C4-2B (cell line): ENCODE measurements around the gene SHISA8.

ENCODE experiments used
- H3K27ac ChIP-seq: fragments of 450-650 bp; 2 replicates; pipeline ENCODE4 v1.5.1; 2017
- CTCF ChIP-seq: fragments of 450-650 bp; conservative IDR thresholded peaks from 2 replicates; pipeline ENCODE4 v1.5.1; 2017; ENCODE audit warnings: mild to moderate bottlenecking
- ZFX ChIP-seq: fragments of 450-650 bp; IDR thresholded peaks from 2 replicates; pipeline ENCODE4 v1.6.1; 2017

The SHISA8 gene

GRCh38 chr22:41931701-41932269, 16.9 kb upstream of the SHISA8 start:
- H3K27ac ChIP-seq, result no peak overlapping the region
- TF ChIP-seq CTCF (no peak), ZFX (no peak)

- TF ChIP-seq CTCF (no peak), ZFX (no peak)
- no peak overlapping the region for H3K27ac ChIP-seq
Observed at GRCh38 chr22:41929418-41929810, 14.5 kb upstream of the SHISA8 start.

GRCh38 chr22:41928593-41929417, 13.9 kb upstream of the SHISA8 start:
- TF ChIP-seq ZFX (no peak), CTCF (no peak)
- H3K27ac ChIP-seq, result no peak overlapping the region

GRCh38 chr22:41927813-41928212, 12.9 kb upstream of the SHISA8 start:
- no peak overlapping the region for H3K27ac ChIP-seq
- TF ChIP-seq CTCF (no peak), ZFX (no peak)

GRCh38 chr22:41925783-41926460, 11.0 kb upstream of the SHISA8 start:
- TF ChIP-seq ZFX (no peak), CTCF (peak; percentile 94)
- no peak overlapping the region for H3K27ac ChIP-seq

- no peak for TF ChIP-seq ZFX
- no peak for TF ChIP-seq CTCF
- H3K27ac ChIP-seq, result no peak overlapping the region
Observed at GRCh38 chr22:41923595-41924276, 8.9 kb upstream of the SHISA8 start.
